ENCODE measurements around the gene EGR4. TPM values are rescaled to one million over a fixed set of nuclear protein-coding genes. Genes with fewer than 3 reads are reported as not detected.

EGR4 gene
- total and polyA plus RNA-seq, 8 donors: 0.05 to 0.31 TPM; not detected in 6

DNA sequence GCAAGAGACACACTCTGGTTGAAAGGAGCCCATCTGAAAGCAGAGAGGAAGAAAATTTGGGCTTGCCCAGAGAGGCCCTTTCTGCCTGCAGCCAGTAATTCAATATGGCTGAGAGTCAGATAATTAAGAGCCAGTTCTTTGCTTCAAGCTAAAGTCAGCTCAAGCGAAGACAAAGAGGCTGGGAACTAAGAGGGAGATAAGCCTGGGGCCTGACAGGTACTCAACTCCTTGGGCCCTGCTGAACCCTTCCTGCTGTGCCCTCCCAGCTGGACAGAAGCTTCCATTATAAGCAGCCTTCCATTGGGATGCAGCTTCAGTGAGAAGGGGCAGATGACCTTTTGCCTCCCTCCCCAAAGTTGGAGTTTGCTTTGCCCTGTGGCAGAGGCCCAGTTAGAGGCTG, 21.1 kb downstream of the EGR4 start:
- WGBS, 5 donors: 74 to 93% (median 86%) methylated on average over 1 of the region's 1 CpG
- no peak overlapping the region for H3K4me3 ChIP-seq
- intact Hi-C loops (cut with DNase I; ENCODE audit: low total_unique reads): no loop called here

DNA sequence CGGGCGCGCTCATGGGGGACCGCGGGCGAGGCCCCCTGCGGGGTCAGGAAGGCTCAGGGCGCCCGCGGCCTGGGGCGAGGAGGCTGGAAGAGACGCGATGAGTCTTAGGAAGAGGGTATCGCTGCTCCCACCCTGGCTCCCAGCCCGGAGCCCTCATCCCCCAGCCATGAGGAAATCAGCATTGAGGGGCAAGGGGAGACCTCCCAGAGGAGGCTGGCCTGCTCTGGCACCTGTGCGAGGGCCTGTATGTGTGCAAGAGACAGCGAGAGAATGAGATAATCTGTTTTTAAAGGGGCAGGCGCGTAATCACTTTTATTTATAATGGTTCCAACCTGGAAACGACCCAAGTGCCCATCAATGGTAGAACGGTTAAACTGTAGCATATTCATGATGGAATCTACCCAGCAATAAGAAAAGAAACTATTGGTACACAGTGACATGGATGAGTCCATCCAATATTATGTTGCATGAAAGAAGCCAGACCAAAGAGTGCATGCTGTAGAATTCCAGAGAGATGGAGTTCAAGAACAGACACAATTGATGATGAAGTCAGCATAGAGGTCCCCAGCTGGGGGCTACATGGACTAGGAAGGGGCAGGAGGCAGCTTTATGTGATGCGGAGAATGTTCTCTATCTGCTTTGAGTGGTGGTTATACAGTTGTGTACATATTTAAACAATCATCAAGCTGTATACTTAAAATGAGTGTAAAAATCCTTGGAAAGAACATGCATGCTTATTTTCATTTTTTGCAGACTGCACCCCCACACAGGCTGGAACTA, 23.5 kb downstream of the EGR4 start:
- TF ChIP-seq POLR2AphosphoS5 (IDR thresholded peaks at IDR 0.05) (no peak), EP300 (IDR thresholded peaks at IDR 0.05) (no peak), POLR2A (IDR thresholded peaks at IDR 0.05) (no peak)
- TF ChIP-seq, protein P1, sequence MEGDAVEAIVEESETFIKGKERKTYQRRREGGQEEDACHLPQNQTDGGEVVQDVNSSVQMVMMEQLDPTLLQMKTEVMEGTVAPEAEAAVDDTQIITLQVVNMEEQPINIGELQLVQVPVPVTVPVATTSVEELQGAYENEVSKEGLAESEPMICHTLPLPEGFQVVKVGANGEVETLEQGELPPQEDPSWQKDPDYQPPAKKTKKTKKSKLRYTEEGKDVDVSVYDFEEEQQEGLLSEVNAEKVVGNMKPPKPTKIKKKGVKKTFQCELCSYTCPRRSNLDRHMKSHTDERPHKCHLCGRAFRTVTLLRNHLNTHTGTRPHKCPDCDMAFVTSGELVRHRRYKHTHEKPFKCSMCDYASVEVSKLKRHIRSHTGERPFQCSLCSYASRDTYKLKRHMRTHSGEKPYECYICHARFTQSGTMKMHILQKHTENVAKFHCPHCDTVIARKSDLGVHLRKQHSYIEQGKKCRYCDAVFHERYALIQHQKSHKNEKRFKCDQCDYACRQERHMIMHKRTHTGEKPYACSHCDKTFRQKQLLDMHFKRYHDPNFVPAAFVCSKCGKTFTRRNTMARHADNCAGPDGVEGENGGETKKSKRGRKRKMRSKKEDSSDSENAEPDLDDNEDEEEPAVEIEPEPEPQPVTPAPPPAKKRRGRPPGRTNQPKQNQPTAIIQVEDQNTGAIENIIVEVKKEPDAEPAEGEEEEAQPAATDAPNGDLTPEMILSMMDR (IDR thresholded peaks at IDR 0.05): no peak
- H3K36me3 ChIP-seq: peaks cover 0 to 3% (median 0%) of the 10 kb centered on the region in 4 donors
- peak overlapping the region; percentile 31 to 51 (median 36) for H3K4me3 ChIP-seq
- DNase-seq: peak in 1 of 2 donors; percentile 12
- peaks cover 0 to 6% (median 0%) of the 10 kb centered on the region in 4 donors for H3K9me3 ChIP-seq
- H3K27me3 ChIP-seq: peaks cover 0 to 50% (median 12%) of the 10 kb centered on the region in 3 donors
- intact Hi-C loops (cut with DNase I; ENCODE audit: low total_unique reads): no loop called here
- 21 to 54% (median 30%) methylated on average over 9 to 22 of the region's 22 CpGs for WGBS, 5 donors
- H3K4me1 ChIP-seq: peaks cover 11 to 17% (median 12%) of the 10 kb centered on the region in 4 donors
- peak overlapping the region in 1 of 5 donors; percentile 45 for H3K27ac ChIP-seq

More for the DNA sequence above, 21.1 kb downstream of the EGR4 start:
- no peak for DNase-seq
- Histone ChIP-seq H3K9me3 (peaks cover 0 to 6% (median 0%) of the 10 kb centered on the region in 4 donors), H3K27me3 (peaks cover 0 to 35% (median 12%) of the 10 kb centered on the region in 3 donors), H3K4me1 (peaks cover 11 to 17% (median 12%) of the 10 kb centered on the region in 4 donors), H3K36me3 (peaks cover 0 to 5% (median 0%) of the 10 kb centered on the region in 4 donors), H3K27ac (no peak overlapping the region)
- TF ChIP-seq, protein P1 (IDR thresholded peaks at IDR 0.05): no peak
- TF ChIP-seq POLR2AphosphoS5 (IDR thresholded peaks at IDR 0.05): no peak
- no peak for TF ChIP-seq POLR2A (IDR thresholded peaks at IDR 0.05)

- Histone ChIP-seq H3K4me3 (peak overlapping the region; percentile 31 to 51 (median 36)), H3K4me1 (peaks cover 11 to 17% (median 12%) of the 10 kb centered on the region in 4 donors), H3K9me3 (peaks cover 0 to 6% (median 0%) of the 10 kb centered on the region in 4 donors), H3K36me3 (peaks cover 0 to 3% (median 0%) of the 10 kb centered on the region in 4 donors), H3K27me3 (peaks cover 0 to 50% (median 12%) of the 10 kb centered on the region in 3 donors), H3K27ac (peak overlapping the region in 1 of 5 donors; percentile 45)
- 5 to 38% (median 13%) methylated on average over 36 to 113 of the region's 113 CpGs for WGBS, 5 donors
- TF ChIP-seq POLR2A (IDR thresholded peaks at IDR 0.05) (no peak), POLR2AphosphoS5 (IDR thresholded peaks at IDR 0.05) (peak in 1 of 3 donors; percentile 15), EP300 (IDR thresholded peaks at IDR 0.05) (no peak)
- TF ChIP-seq, protein P1 (IDR thresholded peaks at IDR 0.05): peak in 1 of 7 experiments; percentile 5
- peak; percentile 69 to 85 for DNase-seq
- intact Hi-C loops (cut with DNase I; ENCODE audit: low total_unique reads): no loop called here
These were observed 24.3 kb downstream of the EGR4 start for GRCh38 chr2:73268830-73269685.

DNA sequence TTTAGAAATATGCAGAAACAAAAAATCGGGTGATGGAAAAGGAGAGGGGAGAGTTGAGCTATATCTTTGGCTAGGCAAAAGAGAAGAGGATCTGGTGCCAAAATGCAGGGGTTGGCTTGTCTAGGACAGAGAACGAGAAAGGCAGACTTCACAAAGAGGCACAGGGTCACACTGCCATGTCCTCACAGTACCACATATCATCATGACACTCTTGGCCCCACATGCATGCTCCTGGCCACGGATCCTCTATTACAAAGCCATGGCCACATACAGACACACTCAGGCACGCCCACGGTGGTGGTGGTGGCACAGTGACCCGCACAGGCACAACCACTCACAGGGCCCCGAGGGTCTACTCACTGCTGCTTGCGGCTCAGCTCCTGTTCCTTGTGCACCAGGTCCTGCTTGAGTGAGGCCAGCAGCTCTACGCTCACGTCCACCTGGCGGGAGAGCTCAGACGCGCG, 24.9 kb downstream of the EGR4 start:
- H3K27me3 ChIP-seq: peaks cover 0 to 50% (median 12%) of the 10 kb centered on the region in 3 donors
- intact Hi-C loops (cut with DNase I; ENCODE audit: low total_unique reads): no loop called here
- H3K4me1 ChIP-seq: peaks cover 11 to 17% (median 12%) of the 10 kb centered on the region in 4 donors
- TF ChIP-seq, protein P1 (IDR thresholded peaks at IDR 0.05): no peak
- peaks cover 0 to 5% (median 2%) of the 10 kb centered on the region in 4 donors for H3K36me3 ChIP-seq
- H3K4me3 ChIP-seq: peak overlapping the region; percentile 31 to 51 (median 36)
- H3K27ac ChIP-seq: no peak overlapping the region
- no peaks in the 10 kb centered on the region for H3K9me3 ChIP-seq
- 22 to 51% (median 35%) methylated on average over 13 to 14 of the region's 14 CpGs for WGBS, 5 donors
- DNase-seq: no peak
